ENCODE data around the gene DNAH12.

- TF ChIP-seq CTCF (conservative IDR thresholded peaks at IDR 0.05; ENCODE audit: low read depth, low read length) (no peak), EZH2 (IDR thresholded peaks at IDR 0.05; ENCODE audit: low read length, unreplicated experiment) (no peak)
Observed at GRCh38 chr3:57292897-57293526, 251.1 kb downstream of the DNAH12 start.
